Measurements from ENCODE around the gene ZNF304.
"Not testable (repeated sequence)": the region's sequence is repeated elsewhere in the genome, so short reads cannot be mapped to it uniquely, and the experiment has no call there.

Gene ZNF304

GRCh38 chr19:57359300-57359699 lies 8.2 kb downstream of the ZNF304 start:
- no peak for DNase-seq

DNA sequence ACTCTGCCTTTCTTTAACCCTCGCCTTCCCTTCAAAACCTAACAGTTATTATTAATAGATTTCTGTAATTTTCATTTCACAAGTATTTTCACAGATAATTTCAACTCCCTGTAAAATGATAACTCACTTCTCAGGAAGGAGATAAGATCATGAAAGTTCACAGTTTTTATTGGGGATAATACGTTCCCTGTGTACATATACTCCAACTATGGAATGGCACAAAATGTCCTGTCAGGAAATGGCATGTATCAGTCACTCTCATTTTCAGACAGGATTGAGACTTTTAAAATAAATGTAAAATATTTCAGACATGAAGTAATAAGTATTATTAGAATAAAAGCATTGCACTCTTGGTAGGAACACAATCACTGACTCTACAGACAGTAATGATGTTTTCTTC lies 11.3 kb downstream of the ZNF304 start:
- DNase-seq, result no peak

DNA sequence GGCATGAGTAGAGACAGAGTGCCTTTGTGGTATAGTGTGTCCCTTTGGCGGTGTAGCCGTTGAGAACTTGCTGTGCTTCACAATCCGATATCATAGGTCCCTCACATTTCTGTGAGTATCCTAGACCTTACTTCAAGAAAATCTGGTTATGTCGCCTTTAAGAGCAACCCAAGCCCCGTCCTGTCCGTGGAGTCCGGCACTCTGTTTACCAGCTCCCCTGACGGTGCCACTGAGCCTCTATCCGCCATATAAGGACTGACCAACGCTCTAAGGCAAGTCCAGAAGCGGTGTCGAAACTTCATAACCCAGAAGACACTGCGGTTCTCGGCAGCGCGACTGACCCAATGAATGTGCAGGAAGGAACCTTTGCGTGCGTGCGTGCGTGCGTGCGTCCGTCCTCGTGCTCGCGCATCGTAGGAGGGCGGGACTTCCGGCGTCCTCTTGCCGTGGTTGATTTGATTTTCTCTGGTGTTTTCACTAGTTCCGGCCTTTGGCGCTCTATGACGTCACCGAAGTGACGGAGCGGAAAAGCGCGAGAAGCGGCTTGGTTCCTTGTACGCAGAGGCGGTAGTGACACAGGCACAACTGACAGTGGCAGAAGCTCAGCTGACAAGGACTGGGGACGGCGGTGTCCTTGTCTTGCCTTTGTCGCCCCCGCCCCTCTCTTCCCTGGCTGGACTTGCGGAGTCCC lies 12.1 kb downstream of the ZNF304 start, which contains the start of the genes TRAPPC2B and ZNF547:
Gene TRAPPC2B, plus strand, starts transcription at position 555 of the 691 bp plus-strand sequence. CDS start 1,283 bp downstream, outside the sequence.
Gene ZNF547, plus strand, starts transcription at position 555 of the 691 bp plus-strand sequence. CDS start 5,005 bp downstream, outside the sequence.
- peak; percentile 73 to 99 (median 97) for DNase-seq

DNA sequence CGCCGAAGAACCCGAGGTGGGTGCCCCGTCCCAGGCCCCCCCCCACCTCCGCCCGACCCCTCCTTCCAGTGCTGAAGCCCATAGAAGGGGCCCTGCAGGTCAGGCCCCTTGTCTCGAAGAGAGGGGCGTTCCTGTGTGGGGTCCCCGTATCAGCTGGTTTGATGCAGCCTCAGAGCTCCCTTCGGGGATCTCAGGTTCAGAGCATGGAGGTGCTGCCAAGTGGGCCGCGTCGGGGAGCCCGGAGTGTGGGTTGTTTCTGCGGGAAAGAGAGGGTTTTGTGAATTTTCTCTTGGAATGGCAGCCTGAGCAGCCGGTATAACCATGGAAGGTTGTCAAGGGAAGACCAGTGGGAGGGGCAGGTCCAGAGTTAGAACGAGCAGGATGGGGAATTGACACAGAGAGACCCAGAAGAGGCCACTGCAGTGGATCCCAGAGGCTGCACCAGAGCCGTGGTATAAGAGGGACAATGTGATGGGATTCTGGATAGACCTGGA lies 12.7 kb downstream of the ZNF304 start:
- DNase-seq, result peak in 4 of 56 donors; percentile 22 to 36 (median 26)

DNA sequence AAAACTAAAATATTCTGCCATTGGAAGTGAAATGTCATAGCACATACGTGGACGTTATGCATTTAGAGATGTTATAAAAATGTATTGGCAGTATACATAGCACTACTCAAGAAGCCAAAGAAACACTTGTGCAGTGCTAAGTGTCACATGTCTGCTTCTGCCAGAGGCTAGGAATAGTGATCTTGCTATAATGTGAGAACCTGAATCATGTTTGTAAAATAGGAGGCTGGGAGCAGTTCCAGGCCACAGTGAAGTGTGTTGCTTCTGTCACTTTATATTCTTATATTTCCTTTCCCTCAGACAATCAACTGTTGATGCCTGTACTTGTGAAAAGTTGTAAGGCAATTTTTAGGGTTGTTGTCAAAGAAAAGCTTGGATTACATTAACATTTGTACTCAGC lies 15.7 kb downstream of the ZNF304 start:
- no peak for DNase-seq

GRCh38 chr19:57374179-57374578 lies 23.1 kb downstream of the ZNF304 start:
- DNase-seq, result no peak

DNA sequence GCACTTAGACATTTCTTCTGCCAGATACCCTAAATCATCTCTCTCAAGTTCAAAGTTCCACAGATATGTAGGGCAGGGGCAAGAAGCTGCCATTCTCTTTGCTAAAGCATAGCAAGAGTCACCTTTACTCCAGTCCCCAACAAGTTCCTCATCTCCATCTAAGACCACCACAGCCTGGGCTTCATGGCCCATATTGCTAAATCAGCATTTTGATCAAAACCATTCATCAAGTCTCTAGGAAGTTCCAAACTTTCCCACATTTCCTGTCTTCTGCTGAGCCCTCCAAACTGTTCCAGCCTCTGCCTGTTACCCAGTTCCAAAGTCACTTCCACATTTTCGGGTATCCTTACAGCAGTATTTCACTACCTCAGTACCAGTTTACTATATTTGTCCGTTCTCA lies 23.6 kb downstream of the ZNF304 start:
- not testable (repeated sequence) for DNase-seq

- no peak for DNase-seq
Observed at GRCh38 chr19:57376151-57376550, 25.1 kb downstream of the ZNF304 start.

- no peak for DNase-seq
Observed at GRCh38 chr19:57377498-57378146, 26.6 kb downstream of the ZNF304 start.

- DNase-seq, result no peak
Observed at GRCh38 chr19:57380923-57381322, 29.9 kb downstream of the ZNF304 start.

GRCh38 chr19:57382806-57383488 lies 31.9 kb downstream of the ZNF304 start:
- no peak for DNase-seq

- no peak for DNase-seq
Observed at GRCh38 chr19:57389194-57389729, 38.2 kb downstream of the ZNF304 start.

- DNase-seq, result peak; percentile 43 to 99 (median 97)
Observed at GRCh38 chr19:57389730-57390598, 38.9 kb downstream of the ZNF304 start, which contains the start of gene ZNF548. TSS of gene ZNF548 (plus strand) at chr19:57389854. CDS start at chr19:57390100, 246 bp downstream.

DNA sequence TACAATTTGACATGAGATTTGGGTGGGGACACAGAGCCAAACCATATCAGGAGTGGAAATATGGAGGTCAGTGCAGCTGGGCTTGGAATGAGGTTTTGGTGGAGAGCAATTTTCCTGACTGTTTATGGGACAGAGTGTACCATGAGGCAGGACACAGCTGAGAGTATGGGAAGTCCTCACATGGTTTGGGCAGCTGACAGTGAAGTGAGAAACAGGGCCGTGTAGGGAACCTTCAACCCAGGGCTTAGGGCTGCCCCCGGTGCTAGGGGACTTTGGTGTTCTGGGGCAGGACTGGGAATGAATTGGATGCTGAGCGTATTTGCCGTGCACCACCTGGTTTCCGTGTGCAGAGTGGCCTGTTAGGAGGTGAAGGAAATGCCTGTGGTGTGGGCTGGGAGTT lies 44.6 kb downstream of the ZNF304 start:
- no peak for DNase-seq

GRCh38 chr19:57398868-57399267 lies 47.8 kb downstream of the ZNF304 start:
- DNase-seq, result no peak

DNA sequence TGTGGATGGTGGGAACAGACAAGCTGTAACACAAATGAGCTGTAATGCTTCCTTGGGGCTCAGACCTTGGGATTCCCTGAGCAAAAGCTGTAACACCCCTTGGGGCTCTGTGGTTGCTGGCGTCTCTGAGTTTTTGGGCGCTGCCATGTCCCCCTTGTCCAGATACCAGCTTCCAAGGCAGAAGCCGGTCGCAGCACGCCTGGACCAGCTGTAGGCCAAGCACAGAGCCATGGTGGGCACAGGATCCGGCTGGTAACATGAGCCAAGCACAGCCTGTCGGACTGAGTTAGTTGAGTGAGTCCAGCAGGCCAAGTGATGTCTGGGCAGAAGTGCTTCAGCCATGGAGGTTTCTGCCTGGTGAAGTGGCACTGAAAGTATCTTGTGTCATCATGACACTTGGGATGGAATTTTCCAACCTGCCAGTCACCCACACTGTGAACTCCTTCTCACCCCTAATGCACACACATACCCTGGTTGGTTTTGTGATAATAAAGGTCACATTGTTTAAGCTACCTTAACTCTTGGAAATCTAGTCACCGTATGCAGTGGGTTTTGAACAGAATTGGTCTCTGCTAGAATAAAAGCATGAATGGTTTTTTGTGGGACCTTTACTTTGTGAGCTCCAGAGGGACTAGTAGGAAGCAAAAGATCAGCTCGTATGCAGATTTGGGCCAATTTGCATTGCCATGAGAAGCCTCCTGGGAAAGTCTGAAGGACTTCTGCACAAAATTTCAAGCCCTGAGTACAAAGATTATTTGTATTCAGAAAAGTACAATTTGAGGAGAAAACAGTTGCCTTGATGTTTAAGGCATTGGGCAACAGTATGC lies 52.9 kb downstream of the ZNF304 start:
- no peak for DNase-seq

DNA sequence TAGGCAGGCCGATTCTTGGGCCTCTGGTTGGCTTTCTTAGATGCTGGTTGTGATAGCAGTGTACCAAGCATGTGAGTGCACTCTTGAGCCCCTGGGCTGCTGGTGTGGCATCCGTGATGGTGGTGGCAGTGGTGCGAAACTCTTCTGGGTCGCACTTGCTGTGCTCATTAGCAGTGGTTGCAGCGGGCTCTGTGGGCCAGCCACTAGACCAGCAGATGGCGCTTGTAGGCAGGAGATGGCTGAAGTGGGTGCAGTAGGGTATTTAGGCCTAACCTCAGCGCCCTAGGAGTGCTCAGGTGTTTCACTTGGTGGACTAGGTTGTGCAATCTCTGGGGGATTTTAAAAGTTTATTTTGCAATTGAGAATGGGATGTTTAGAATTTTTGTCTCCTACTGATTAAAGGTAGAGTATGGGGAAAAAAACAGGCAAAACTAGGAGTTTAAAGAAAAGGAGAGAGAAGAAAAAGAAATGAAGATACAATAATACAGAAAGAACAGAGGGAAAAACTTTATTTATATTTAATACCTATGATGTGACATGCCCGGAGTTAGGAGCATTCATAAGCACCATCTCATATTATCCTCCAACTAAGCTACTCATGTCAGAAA lies 55.5 kb downstream of the ZNF304 start:
- DNase-seq, result peak in 24 of 56 donors; percentile 0 to 48 (median 14)

Measured in amygdala (tissue), 56 donors.